Fibroblast of the aortic adventitia (primary cell): ENCODE results near the gene IGSF5. TPM values are rescaled to one million over a fixed set of nuclear protein-coding genes. Genes with fewer than 3 reads are reported as not detected.

Source experiments
- DNase-seq: peaks from one replicate; pipeline ENCODE4 v3.0.0-alpha.2; 2010; ENCODE audit warnings: low read depth
- H3K4me3 ChIP-seq: 2 replicates; pipeline ENCODE4 v1.5.1; 2011; ENCODE audit warnings: low read depth, mild to moderate bottlenecking, control low read depth, low read length, moderate library complexity
- total RNA-seq: library from RNA; depleted of rRNA; stranded (reverse); fragments of >200 nt; gene quantifications from 2 replicates; pipeline ENCODE4 v1.2.3, GENCODE V29; 2012; ENCODE audit warnings: low replicate concordance
- TF ChIP-seq, protein P1 (sequence below): IDR thresholded peaks from 2 replicates; pipeline ENCODE4 v1.5.1; 2011; ENCODE audit warnings: mild to moderate bottlenecking, low read length, control low read depth, inconsistent platforms; ENCODE audit not compliant: insufficient read depth

The IGSF5 gene
- total RNA-seq, 1 donor: 0.09 TPM

GRCh38 chr21:39710866-39711265 is 34.1 kb upstream of the IGSF5 start:
- DNase-seq: no peak
- no peak overlapping the region for H3K4me3 ChIP-seq
- TF ChIP-seq, protein P1, sequence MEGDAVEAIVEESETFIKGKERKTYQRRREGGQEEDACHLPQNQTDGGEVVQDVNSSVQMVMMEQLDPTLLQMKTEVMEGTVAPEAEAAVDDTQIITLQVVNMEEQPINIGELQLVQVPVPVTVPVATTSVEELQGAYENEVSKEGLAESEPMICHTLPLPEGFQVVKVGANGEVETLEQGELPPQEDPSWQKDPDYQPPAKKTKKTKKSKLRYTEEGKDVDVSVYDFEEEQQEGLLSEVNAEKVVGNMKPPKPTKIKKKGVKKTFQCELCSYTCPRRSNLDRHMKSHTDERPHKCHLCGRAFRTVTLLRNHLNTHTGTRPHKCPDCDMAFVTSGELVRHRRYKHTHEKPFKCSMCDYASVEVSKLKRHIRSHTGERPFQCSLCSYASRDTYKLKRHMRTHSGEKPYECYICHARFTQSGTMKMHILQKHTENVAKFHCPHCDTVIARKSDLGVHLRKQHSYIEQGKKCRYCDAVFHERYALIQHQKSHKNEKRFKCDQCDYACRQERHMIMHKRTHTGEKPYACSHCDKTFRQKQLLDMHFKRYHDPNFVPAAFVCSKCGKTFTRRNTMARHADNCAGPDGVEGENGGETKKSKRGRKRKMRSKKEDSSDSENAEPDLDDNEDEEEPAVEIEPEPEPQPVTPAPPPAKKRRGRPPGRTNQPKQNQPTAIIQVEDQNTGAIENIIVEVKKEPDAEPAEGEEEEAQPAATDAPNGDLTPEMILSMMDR: no peak

DNA sequence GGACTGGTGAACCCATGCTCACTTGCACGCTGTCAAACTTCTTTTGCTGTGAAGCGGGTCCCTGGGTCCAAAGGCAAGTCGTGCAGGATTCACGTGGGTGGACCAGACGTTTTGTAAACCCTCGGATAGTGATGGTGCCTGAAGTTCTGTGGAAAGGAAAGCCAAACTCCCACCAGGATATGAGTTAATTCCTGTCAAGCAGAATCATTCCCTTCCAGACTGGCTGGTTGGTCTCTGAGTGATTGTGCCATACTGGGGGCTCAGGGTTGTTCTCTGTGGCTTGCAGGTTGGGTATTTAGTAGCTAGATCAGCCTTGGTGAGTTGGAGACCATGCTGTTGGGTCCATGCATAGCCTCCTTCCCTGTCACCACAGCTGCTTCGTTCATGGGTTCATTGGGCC is 32.7 kb upstream of the IGSF5 start:
- H3K4me3 ChIP-seq: no peak overlapping the region
- no peak for DNase-seq
- TF ChIP-seq, protein P1: no peak

DNA sequence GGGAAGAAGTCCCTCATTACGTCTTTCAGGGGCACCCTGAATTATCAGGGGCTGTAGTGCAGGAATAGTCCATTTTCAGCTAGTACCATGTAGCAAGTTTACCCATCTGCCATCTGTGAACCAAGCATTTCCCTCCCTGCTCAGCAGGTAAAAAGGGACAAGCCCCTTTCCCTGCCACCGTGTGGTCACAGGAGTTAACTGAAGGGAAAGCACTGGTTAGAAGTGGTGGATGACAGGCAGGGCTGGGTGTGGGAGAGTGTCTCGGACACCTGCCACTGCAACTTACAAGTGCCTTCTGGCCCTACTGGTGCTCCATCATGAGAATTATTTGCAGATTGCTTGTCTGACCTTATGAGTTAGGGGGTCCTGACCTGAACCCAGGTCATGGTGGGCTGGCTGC is 32.0 kb upstream of the IGSF5 start:
- TF ChIP-seq, protein P1: no peak
- no peak for DNase-seq
- H3K4me3 ChIP-seq: no peak overlapping the region

DNA sequence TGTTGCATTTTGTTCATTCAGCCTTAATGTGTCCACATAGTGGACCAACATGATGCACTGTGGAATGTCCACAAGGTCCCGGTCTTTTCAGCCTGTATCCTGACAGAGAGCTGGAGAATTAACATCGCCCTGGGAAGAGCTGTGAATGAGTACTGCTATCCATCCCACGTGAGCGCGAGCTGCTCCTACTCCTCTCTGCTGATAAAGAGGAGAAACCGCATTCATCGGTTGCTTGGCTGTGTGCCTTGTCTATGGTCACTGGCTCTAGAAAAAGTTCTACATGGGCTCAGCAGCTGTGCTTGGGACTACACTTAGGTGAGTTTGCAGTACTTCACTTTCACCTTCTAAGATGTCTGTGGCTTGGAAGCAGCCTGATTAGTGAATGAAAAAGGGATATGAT is 31.1 kb upstream of the IGSF5 start:
- no peak overlapping the region for H3K4me3 ChIP-seq
- no peak for DNase-seq

GRCh38 chr21:39714331-39714730 is 30.7 kb upstream of the IGSF5 start:
- no peak for DNase-seq
- H3K4me3 ChIP-seq: no peak overlapping the region
- TF ChIP-seq, protein P1: no peak

More for the DNA sequence above, 31.1 kb upstream of the IGSF5 start:
- TF ChIP-seq, protein P1: no peak

DNA sequence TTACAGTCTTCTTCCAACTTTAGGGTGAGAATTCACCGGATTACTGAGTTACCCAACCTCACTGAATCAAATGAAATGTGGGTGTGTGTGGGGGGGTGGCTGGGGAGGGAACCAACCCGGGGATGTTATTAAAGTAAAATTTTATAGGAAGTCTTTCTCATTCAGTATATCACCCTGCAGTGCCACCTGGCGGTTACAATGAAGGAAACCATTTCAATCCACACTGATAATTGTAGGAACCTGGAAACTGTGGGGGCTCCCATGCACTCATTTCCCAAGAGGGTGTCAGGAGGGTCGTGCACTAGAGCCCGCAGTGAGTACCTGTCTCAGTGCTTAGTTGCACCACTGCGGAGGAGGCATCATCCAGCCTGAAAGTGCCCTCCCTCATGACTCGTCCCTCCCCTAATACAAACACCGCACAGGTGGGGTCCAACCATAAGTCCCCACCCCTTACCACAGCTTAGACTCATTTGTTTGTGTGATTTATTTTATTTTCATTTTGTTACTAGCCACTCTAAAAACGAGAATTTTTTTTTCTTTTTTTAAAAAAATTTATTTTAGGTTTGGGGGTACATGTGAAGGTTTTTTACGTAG is 29.1 kb upstream of the IGSF5 start:
- TF ChIP-seq, protein P1: peak; percentile 51
- peak; percentile 55 for DNase-seq

More for the DNA sequence above, 29.1 kb upstream of the IGSF5 start:
- no peak overlapping the region for H3K4me3 ChIP-seq
